Suprapubic skin (tissue), 4 donors: ENCODE results near the gene ABCD2.

Experiments used
- EP300 ChIP-seq: sonication (generic); formaldehyde crosslinking; IDR thresholded peaks from one replicate; pipeline ENCODE4 v1.6.1; 2017; ENCODE audit warnings: antibody characterized with exemption
- POLR2A ChIP-seq, 2 donors: fragments of 450-650 bp; IDR thresholded peaks; one replicate each; pipeline ENCODE4 v1.6.1; 2017; ENCODE audit warnings: antibody characterized with exemption in 2 of 2, mild to moderate bottlenecking in 2 of 2, moderate library complexity in 2 of 2
- POLR2AphosphoS5 ChIP-seq, 3 donors: sonication (generic); formaldehyde crosslinking; IDR thresholded peaks; one replicate each; pipeline ENCODE4 v1.6.1; 2017; ENCODE audit warnings: antibody characterized with exemption in 3 of 3
- TF ChIP-seq, protein P1 (sequence below), 2 donors: fragments of 200-600 bp in 1 of 2; fragments of 450-650 bp in 1 of 2; sonication (generic) in 1 of 2; IDR thresholded peaks; one replicate each; pipeline ENCODE4 v1.5.1; 2016 to 2019; ENCODE audit warnings: antibody characterized with exemption in 2 of 2, mild to moderate bottlenecking in 1 of 2, moderate library complexity in 1 of 2

DNA sequence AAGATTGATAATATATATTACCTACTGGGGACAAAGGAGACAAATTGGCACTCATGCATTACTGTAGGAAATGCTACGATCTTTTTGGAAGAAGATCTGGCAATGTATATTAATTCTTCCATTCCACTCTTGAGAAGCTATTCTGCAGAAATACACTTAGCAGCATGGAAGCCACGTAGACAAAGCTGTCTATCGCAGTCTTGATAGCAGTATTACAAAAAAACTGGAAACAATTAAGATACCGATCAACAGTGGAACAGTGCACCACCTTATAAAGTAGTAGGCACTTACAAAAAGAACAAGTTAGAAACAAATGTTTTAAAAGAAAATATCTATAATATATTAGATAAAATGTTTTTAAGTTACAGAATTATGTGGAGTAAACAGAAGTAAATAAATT is 87.2 kb downstream of the ABCD2 start:
- TF ChIP-seq, protein P1, sequence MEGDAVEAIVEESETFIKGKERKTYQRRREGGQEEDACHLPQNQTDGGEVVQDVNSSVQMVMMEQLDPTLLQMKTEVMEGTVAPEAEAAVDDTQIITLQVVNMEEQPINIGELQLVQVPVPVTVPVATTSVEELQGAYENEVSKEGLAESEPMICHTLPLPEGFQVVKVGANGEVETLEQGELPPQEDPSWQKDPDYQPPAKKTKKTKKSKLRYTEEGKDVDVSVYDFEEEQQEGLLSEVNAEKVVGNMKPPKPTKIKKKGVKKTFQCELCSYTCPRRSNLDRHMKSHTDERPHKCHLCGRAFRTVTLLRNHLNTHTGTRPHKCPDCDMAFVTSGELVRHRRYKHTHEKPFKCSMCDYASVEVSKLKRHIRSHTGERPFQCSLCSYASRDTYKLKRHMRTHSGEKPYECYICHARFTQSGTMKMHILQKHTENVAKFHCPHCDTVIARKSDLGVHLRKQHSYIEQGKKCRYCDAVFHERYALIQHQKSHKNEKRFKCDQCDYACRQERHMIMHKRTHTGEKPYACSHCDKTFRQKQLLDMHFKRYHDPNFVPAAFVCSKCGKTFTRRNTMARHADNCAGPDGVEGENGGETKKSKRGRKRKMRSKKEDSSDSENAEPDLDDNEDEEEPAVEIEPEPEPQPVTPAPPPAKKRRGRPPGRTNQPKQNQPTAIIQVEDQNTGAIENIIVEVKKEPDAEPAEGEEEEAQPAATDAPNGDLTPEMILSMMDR (IDR thresholded peaks at IDR 0.05), result no peak
- TF ChIP-seq EP300 (no peak), POLR2AphosphoS5 (IDR thresholded peaks at IDR 0.05) (no peak), POLR2A (IDR thresholded peaks at IDR 0.05) (no peak)
